HL-60 (cell line): ENCODE results near the gene IRF6.

Experiments
- SPI1 ChIP-seq: IDR thresholded peaks from 2 replicates; pipeline ENCODE4 v1.6.1; 2012; ENCODE audit warnings: low read depth, mild to moderate bottlenecking, borderline replicate concordance
- TF ChIP-seq, protein P1 (sequence below): IDR thresholded peaks from 2 replicates; pipeline ENCODE4 v1.6.1; 2012; ENCODE audit warnings: low read depth; ENCODE audit not compliant: insufficient replicate concordance

DNA sequence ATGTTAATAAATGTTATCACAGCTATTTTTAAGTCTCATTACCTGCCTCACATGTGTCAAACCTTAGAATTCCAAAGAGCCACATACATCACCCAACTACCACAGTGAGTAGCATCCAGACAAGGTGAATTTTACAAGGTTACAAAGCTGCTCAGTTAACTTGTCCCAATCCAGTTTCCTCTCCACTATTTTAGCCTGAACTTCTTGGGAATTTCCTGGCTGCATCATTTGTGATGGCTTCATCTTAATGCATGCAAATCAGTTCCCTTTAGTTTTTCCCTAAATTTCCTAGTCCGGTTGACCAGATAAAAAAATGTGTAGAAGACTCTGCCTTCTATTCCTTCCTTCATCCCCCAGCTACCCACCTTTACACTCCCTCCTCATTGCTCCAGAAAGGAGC, 50.7 kb downstream of the IRF6 start:
- no peak for TF ChIP-seq SPI1
- TF ChIP-seq, protein P1, sequence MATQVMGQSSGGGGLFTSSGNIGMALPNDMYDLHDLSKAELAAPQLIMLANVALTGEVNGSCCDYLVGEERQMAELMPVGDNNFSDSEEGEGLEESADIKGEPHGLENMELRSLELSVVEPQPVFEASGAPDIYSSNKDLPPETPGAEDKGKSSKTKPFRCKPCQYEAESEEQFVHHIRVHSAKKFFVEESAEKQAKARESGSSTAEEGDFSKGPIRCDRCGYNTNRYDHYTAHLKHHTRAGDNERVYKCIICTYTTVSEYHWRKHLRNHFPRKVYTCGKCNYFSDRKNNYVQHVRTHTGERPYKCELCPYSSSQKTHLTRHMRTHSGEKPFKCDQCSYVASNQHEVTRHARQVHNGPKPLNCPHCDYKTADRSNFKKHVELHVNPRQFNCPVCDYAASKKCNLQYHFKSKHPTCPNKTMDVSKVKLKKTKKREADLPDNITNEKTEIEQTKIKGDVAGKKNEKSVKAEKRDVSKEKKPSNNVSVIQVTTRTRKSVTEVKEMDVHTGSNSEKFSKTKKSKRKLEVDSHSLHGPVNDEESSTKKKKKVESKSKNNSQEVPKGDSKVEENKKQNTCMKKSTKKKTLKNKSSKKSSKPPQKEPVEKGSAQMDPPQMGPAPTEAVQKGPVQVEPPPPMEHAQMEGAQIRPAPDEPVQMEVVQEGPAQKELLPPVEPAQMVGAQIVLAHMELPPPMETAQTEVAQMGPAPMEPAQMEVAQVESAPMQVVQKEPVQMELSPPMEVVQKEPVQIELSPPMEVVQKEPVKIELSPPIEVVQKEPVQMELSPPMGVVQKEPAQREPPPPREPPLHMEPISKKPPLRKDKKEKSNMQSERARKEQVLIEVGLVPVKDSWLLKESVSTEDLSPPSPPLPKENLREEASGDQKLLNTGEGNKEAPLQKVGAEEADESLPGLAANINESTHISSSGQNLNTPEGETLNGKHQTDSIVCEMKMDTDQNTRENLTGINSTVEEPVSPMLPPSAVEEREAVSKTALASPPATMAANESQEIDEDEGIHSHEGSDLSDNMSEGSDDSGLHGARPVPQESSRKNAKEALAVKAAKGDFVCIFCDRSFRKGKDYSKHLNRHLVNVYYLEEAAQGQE = no peak
